PC-9 (cell line): ENCODE results near the gene DMAC2. TPM values are rescaled to one million over a fixed set of nuclear protein-coding genes. Genes with fewer than 3 reads are reported as not detected.
"Not testable (repeated sequence)": the region's sequence is repeated elsewhere in the genome, so short reads cannot be mapped to it uniquely, and the experiment has no call there.

Experiments used
- BruUV-seq: library from RNA; stranded (reverse); fragments of 400-500 nt; replicated peaks from 2 replicates; lab custom pipeline; 2021; lab: Mats Ljungman, UMichigan
- CTCF ChIA-PET: fragments of 300-600 bp; sonication (Branson Sonifier 250); formaldehyde crosslinking; loops from one replicate; lab custom pipeline; 2022; ENCODE audit warnings: antibody characterized with exemption; lab: Charles Lee
- POLR2A ChIA-PET: fragments of 300-600 bp; sonication (Branson Sonifier 250); formaldehyde crosslinking; loops from one replicate; lab custom pipeline; 2022; ENCODE audit warnings: antibody characterized with exemption; ENCODE audit not compliant: unreplicated experiment; lab: Charles Lee
- DNase-seq, 2 experiments: peaks; one replicate each; pipeline versions ENCODE4 v3.0.0 to v3.0.0-alpha.2; 2015 to 2022; ENCODE audit warnings: mixed read lengths in 1 of 2
- H2AFZ ChIP-seq: fragments of 200-600 bp; sonication (generic); 2 replicates; pipeline ENCODE4 v1.8.1; 2017; ENCODE audit warnings: antibody characterized with exemption
- H3F3A ChIP-seq: fragments of 200-600 bp; sonication (generic); 2 replicates; pipeline ENCODE4 v1.8.1; 2017; ENCODE audit warnings: antibody characterized with exemption, mild to moderate bottlenecking, low read depth; ENCODE audit not compliant: insufficient read depth
- H3K27ac ChIP-seq: fragments of 200-600 bp; sonication (generic); 2 replicates; pipeline ENCODE4 v1.6.1; 2016; ENCODE audit warnings: mixed run types
- H3K27me3 ChIP-seq: fragments of 200-600 bp; sonication (generic); 2 replicates; pipeline ENCODE4 v1.6.1; 2016; ENCODE audit warnings: low read depth, mixed run types; ENCODE audit not compliant: insufficient read depth
- H3K36me3 ChIP-seq: fragments of 200-600 bp; sonication (generic); 2 replicates; pipeline ENCODE4 v1.6.1; 2016; ENCODE audit warnings: low read depth, mixed run types
- H3K4me1 ChIP-seq: fragments of 200-600 bp; sonication (generic); replicated peaks from 2 replicates; pipeline ENCODE4 v1.6.1; 2016; ENCODE audit warnings: mixed run types; ENCODE audit not compliant: insufficient read depth
- H3K4me2 ChIP-seq: fragments of 200-600 bp; sonication (generic); 2 replicates; pipeline ENCODE4 v1.6.1; 2017; ENCODE audit warnings: mixed run types
- H3K4me3 ChIP-seq: fragments of 200-600 bp; sonication (generic); 2 replicates; pipeline ENCODE4 v1.6.1; 2016; ENCODE audit warnings: mixed run types
- H3K79me2 ChIP-seq: fragments of 200-600 bp; sonication (generic); 2 replicates; pipeline ENCODE4 v1.6.1; 2017; ENCODE audit warnings: low read depth, mixed run types
- H3K9me2 ChIP-seq: fragments of 200-600 bp; sonication (generic); 2 replicates; pipeline ENCODE4 v1.8.1; 2017; ENCODE audit warnings: mild to moderate bottlenecking; ENCODE audit not compliant: insufficient read depth
- H3K9me3 ChIP-seq: fragments of 200-600 bp; sonication (generic); 2 replicates; pipeline ENCODE4 v1.8.1; 2016; ENCODE audit warnings: low read depth; ENCODE audit not compliant: insufficient read depth
- H4K20me1 ChIP-seq: fragments of 200-600 bp; sonication (generic); 2 replicates; pipeline ENCODE4 v1.8.1; 2017; ENCODE audit not compliant: insufficient read depth
- EZH2 ChIP-seq: fragments of 200-600 bp; sonication (generic); IDR thresholded peaks from 2 replicates; pipeline ENCODE4 v1.8.0; 2017; ENCODE audit warnings: antibody characterized with exemption, low read depth
- intact Hi-C: fragments of 100-400 bp; cut with micrococcal nuclease; formaldehyde crosslinking; loops from one replicate; pipeline ENCODE4 v1.10.0; 2022; ENCODE audit not compliant: unreplicated experiment
- total RNA-seq: library from RNA; stranded (reverse); gene quantifications from 2 replicates; pipeline ENCODE4 v1.2.3, GENCODE V29; 2021
- TF ChIP-seq, protein P1 (sequence below): fragments of 200-600 bp; sonication (generic); conservative IDR thresholded peaks from 2 replicates; pipeline ENCODE4 v1.6.1; 2017; ENCODE audit warnings: mixed run types, antibody characterized with exemption, mild to moderate bottlenecking, moderate library complexity

DMAC2 gene
- total RNA-seq, 1 experiment from 2014 or later: 38.6 TPM

DNA sequence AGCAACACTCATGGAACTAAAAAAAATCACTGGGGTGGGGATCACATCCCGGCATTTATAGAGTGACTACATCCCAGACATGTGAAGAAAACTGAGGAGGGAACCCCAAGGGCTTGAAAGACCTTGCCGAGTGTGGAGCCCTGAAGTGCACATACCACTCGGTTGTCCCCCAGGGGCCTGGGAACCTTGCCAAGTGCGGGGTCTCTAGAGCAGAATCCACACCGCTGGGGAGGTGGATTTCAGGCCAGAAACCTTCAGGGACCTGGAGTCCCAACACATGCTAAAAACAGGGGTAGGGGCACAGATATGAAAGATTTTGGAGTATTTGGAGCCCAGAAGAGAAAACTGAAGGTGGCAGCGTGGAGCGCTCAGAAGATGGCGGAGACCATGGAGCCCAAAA, 38.5 kb upstream of the DMAC2 start:
- intact Hi-C loops: no loop called here
- H3K4me3 ChIP-seq: no peak overlapping the region
- CTCF ChIA-PET: no interaction called here
- no peak overlapping the region for H3K27ac ChIP-seq
- no peaks in the 10 kb centered on the region for H4K20me1 ChIP-seq
- no peaks in the 10 kb centered on the region for H3K9me2 ChIP-seq
- no peaks in the 10 kb centered on the region for H3K4me1 ChIP-seq
- BruUV-seq: no TSS peak
- TF ChIP-seq EZH2: no peak
- TF ChIP-seq, protein P1, sequence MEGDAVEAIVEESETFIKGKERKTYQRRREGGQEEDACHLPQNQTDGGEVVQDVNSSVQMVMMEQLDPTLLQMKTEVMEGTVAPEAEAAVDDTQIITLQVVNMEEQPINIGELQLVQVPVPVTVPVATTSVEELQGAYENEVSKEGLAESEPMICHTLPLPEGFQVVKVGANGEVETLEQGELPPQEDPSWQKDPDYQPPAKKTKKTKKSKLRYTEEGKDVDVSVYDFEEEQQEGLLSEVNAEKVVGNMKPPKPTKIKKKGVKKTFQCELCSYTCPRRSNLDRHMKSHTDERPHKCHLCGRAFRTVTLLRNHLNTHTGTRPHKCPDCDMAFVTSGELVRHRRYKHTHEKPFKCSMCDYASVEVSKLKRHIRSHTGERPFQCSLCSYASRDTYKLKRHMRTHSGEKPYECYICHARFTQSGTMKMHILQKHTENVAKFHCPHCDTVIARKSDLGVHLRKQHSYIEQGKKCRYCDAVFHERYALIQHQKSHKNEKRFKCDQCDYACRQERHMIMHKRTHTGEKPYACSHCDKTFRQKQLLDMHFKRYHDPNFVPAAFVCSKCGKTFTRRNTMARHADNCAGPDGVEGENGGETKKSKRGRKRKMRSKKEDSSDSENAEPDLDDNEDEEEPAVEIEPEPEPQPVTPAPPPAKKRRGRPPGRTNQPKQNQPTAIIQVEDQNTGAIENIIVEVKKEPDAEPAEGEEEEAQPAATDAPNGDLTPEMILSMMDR: no peak
- no peak overlapping the region for H3K4me2 ChIP-seq
- peaks cover 91% of the 10 kb centered on the region for H3K27me3 ChIP-seq
- no peak for DNase-seq
- H3F3A ChIP-seq: no peaks in the 10 kb centered on the region
- no peaks in the 10 kb centered on the region for H3K79me2 ChIP-seq
- H3K36me3 ChIP-seq: no peaks in the 10 kb centered on the region
- no peaks in the 10 kb centered on the region; the same call in 1 of the 2 replicates for H3K9me3 ChIP-seq
- POLR2A ChIA-PET: no interaction called here
- no peak overlapping the region for H2AFZ ChIP-seq

DNA sequence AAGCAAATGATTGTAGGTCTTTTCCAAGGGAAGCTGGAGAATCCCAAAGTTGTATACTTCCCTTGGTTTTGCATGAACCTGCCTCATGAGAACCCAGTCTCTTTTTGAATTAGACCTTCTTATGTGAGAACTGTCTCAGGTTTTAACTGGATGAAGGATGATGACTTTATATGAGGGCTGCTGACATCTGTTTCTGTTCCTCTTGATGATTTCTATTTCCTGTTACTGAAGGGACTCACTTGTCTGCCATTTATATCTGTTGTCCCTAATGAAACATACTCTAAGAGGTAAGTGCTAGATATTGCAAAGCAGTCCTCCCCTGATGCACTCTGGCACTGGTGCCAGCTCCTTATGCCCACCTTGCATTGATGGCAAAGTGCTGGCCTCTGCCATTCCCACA, 36.9 kb upstream of the DMAC2 start:
- H3K9me3 ChIP-seq: no peaks in the 10 kb centered on the region; the same call in 1 of the 2 replicates
- no peaks in the 10 kb centered on the region for H3K79me2 ChIP-seq
- no peak overlapping the region for H2AFZ ChIP-seq
- H3K4me1 ChIP-seq: no peaks in the 10 kb centered on the region
- no peak for TF ChIP-seq EZH2
- TF ChIP-seq, protein P1: no peak
- BruUV-seq: no TSS peak
- no peaks in the 10 kb centered on the region for H3F3A ChIP-seq
- no peaks in the 10 kb centered on the region for H3K9me2 ChIP-seq
- no peaks in the 10 kb centered on the region for H3K36me3 ChIP-seq
- intact Hi-C loops: no loop called here
- no peak overlapping the region for H3K4me3 ChIP-seq
- no peak overlapping the region for H3K4me2 ChIP-seq
- ChIA-PET POLR2A (no interaction called here), CTCF (no interaction called here)
- no peak for DNase-seq
- H3K27ac ChIP-seq: no peak overlapping the region
- H4K20me1 ChIP-seq: no peaks in the 10 kb centered on the region
- peaks cover 91% of the 10 kb centered on the region for H3K27me3 ChIP-seq

DNA sequence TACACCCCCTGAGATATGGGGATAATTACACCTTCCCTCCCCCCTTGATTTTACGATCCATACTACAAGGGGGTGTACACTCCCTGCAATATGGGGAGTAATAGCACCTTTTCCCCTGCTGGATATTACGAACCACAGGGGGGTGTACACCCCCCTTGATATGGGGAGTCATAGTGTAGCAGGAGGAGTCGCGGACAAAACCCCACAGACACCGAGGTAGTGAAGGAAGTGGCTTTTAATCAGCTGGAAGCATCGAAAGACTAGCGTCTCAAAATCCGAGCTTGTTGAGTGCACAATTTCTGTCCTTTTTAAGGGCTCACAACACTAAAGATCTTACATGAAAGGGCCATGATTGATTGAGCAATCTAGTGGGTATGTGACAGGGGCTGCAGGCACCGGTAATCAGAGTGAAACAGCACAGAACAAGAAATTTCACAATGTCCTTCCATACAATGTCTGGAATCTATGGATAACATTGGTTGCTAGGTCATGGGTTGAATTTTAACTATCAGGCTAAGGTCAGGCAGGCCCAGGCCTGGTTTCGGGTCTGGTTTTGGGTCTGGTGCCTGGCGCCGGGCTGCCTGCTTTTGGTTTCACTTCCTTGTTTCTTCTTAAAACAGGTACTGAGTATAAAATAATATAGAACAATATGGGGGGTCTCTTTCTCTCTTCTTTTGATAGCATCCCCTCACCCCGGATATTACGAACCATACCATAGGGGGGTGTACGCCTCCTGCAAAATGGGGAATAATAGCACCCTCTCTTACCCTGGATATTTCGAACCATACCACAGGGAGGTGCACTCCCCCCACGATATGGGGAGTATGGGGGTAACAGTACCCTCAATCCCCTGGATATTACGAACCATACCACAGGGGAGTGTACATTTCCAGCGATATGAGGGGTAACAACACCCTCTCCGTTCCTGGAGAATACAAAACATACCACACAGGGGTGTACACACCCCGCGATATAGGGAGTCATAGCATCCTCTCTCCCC, 23.8 kb upstream of the DMAC2 start:
- H3K79me2 ChIP-seq, H3K4me3 ChIP-seq, BruUV-seq, H3K27ac ChIP-seq, H3K4me2 ChIP-seq, DNase-seq, H3K9me2 ChIP-seq, H3K36me3 ChIP-seq, H3K9me3 ChIP-seq, CTCF ChIA-PET, POLR2A ChIA-PET, H2AFZ ChIP-seq, intact Hi-C loops, H3F3A ChIP-seq, H3K4me1 ChIP-seq, H4K20me1 ChIP-seq: not testable (repeated sequence)
- peaks cover 100% of the 10 kb centered on the region for H3K27me3 ChIP-seq
